ENCODE results near the gene EXOC3. TPM values are rescaled to one million over a fixed set of nuclear protein-coding genes. Genes with fewer than 3 reads are reported as not detected.
"Not testable (repeated sequence)": the region's sequence is repeated elsewhere in the genome, so short reads cannot be mapped to it uniquely, and the experiment has no call there.

The EXOC3 gene
- polyA plus RNA-seq, 1 donor from 2014 or later: 27.7 TPM

GRCh38 chr5:507986-508575 is 65.1 kb downstream of the EXOC3 start:
- not testable (repeated sequence) for H3K4me2 ChIP-seq (ENCODE audit: low read length); H3K27me3 ChIP-seq (ENCODE audit: insufficient read depth, low read depth, low read length); H3K9me3 ChIP-seq (ENCODE audit: low read length); H2AFZ ChIP-seq (ENCODE audit: low read depth, low read length); H3K27ac ChIP-seq (ENCODE audit: low read length); H3F3A ChIP-seq (ENCODE audit: insufficient read depth, low read length, poor library complexity, severe bottlenecking); H4K20me1 ChIP-seq (ENCODE audit: insufficient read depth); H3K9me2 ChIP-seq (ENCODE audit: insufficient read depth, low read length); H3K36me3 ChIP-seq (ENCODE audit: insufficient read depth, low read length); H3K4me3 ChIP-seq (ENCODE audit: low read length); H3K9ac ChIP-seq (ENCODE audit: low read length); H3K79me2 ChIP-seq (replicated peaks; ENCODE audit: insufficient read depth, low read length)

- Histone ChIP-seq H3K9me2 (ENCODE audit: insufficient read depth, low read length) (no peaks in the 10 kb centered on the region), H2AFZ (ENCODE audit: low read depth, low read length) (no peak overlapping the region), H3K9ac (ENCODE audit: low read length) (no peak overlapping the region), H3K79me2 (replicated peaks; ENCODE audit: insufficient read depth, low read length) (no peaks in the 10 kb centered on the region), H3K27ac (ENCODE audit: low read length) (no peak overlapping the region), H3F3A (ENCODE audit: insufficient read depth, low read length, poor library complexity, severe bottlenecking) (no peaks in the 10 kb centered on the region), H3K4me3 (ENCODE audit: low read length) (no peak overlapping the region), H3K27me3 (ENCODE audit: insufficient read depth, low read depth, low read length) (no peaks in the 10 kb centered on the region), H3K4me2 (ENCODE audit: low read length) (no peak overlapping the region), H3K36me3 (ENCODE audit: insufficient read depth, low read length) (no peaks in the 10 kb centered on the region), H3K9me3 (ENCODE audit: low read length) (no peaks in the 10 kb centered on the region), H4K20me1 (ENCODE audit: insufficient read depth) (no peaks in the 10 kb centered on the region)
- TF ChIP-seq REST (IDR thresholded peaks at IDR 0.05; ENCODE audit: borderline replicate concordance): no peak
- TF ChIP-seq SMC3 (conservative IDR thresholded peaks at IDR 0.05; ENCODE audit: poor library complexity): no peak
- no peak for TF ChIP-seq EP300 (conservative IDR thresholded peaks at IDR 0.05; ENCODE audit: poor library complexity, severe bottlenecking)
- TF ChIP-seq RAD21 (conservative IDR thresholded peaks at IDR 0.05): no peak
- no peak for TF ChIP-seq TAF1 (IDR thresholded peaks at IDR 0.05; ENCODE audit: low read depth)
- no peak for TF ChIP-seq MXI1 (conservative IDR thresholded peaks at IDR 0.05; ENCODE audit: poor library complexity, severe bottlenecking)
- TF ChIP-seq POLR2AphosphoS5 (IDR thresholded peaks at IDR 0.05): no peak
- TF ChIP-seq EZH2 (IDR thresholded peaks at IDR 0.05; ENCODE audit: borderline replicate concordance, insufficient read depth, low read length, poor library complexity, severe bottlenecking): no peak
- no peak for TF ChIP-seq CTCF (IDR thresholded peaks at IDR 0.05; ENCODE audit: poor library complexity, severe bottlenecking)
Observed at GRCh38 chr5:509611-510185, 66.7 kb downstream of the EXOC3 start.

Data from neural cell (in vitro differentiated cells).